Measurements from ENCODE around the gene CCDC181.

CCDC181 gene

DNA sequence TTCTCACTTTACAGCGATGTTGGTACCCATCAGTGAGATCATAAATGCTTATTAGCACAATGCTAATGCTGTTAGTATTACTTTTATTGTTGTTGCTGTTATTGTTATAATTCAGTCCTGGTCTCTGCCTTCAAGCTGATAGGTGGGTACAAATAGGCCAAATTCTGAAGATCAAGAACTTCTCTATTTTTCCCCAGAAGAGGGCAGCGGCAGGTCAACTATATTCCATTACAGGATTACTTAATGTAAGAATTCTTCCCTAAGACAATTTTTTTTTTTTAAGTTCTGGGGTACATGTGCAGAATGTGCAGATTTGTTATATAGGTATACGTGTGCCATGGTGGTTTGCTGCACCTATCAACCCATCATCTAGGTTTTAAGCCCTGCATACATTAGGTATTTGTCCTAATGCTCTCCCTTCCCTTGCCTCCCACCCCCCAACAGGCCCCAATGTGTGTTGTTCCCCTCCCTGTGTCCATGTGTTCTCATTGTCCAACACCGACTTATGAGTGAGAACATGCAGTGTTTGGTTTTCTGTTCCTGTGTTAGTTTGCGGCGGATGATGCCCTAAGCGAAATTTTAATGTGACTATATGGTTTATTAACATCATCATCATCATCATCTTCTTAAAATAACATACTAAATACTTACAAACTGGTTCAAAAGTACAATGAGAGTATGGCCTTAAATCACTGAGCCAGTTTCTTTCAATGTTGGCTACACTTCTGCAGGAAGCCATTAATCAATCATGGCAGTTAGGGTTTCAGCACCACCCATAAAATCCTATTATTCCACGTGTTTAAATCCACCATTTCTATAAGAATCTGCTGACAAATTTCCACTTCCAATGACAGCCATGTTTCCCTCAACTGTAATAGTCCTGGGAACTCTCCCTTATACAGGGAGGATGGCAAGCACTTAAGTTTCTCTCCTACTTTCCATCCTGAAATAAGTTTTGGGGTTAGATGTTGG lies 39.3 kb upstream of the CCDC181 start:
- DNase-seq (ENCODE audit: low spot score) = no peak
- in situ Hi-C loops (cut with MboI; ENCODE audit: low sequenced_read_pairs, unreplicated experiment) = loop anchor here (10.0 kb wide), 1 partner anchor 78 kb away; no protein-coding TSS in a partner anchor
- TF ChIP-seq, protein P1, sequence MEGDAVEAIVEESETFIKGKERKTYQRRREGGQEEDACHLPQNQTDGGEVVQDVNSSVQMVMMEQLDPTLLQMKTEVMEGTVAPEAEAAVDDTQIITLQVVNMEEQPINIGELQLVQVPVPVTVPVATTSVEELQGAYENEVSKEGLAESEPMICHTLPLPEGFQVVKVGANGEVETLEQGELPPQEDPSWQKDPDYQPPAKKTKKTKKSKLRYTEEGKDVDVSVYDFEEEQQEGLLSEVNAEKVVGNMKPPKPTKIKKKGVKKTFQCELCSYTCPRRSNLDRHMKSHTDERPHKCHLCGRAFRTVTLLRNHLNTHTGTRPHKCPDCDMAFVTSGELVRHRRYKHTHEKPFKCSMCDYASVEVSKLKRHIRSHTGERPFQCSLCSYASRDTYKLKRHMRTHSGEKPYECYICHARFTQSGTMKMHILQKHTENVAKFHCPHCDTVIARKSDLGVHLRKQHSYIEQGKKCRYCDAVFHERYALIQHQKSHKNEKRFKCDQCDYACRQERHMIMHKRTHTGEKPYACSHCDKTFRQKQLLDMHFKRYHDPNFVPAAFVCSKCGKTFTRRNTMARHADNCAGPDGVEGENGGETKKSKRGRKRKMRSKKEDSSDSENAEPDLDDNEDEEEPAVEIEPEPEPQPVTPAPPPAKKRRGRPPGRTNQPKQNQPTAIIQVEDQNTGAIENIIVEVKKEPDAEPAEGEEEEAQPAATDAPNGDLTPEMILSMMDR (IDR thresholded peaks at IDR 0.05; ENCODE audit: borderline replicate concordance, control extremely low read depth, extremely low read depth, insufficient read depth, missing control alignments) = no peak

DNA sequence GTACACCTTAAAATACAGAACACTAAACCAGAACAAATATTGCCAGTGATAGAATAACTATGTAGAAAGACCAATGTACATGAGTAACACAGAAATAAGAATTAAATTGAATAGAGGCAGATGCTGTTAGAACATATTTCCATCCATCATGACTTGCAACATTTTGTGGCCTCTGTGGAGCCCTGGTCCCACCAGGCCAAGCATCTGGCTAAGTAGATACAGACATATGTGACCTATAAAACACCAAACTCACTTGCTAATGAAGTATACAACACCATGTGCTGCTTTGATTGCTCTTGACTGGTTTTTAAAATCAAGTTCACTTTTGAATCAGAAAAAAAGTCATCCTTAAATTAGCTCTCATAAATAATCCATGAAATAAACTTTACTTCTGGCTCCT lies 38.0 kb upstream of the CCDC181 start:
- TF ChIP-seq, protein P1 (IDR thresholded peaks at IDR 0.05; ENCODE audit: borderline replicate concordance, control extremely low read depth, extremely low read depth, insufficient read depth, missing control alignments) = no peak
- no peak for DNase-seq (ENCODE audit: low spot score)
- in situ Hi-C loops (cut with MboI; ENCODE audit: low sequenced_read_pairs, unreplicated experiment) = loop anchor here (10.0 kb wide), 1 partner anchor 80 kb away; no protein-coding TSS in a partner anchor

DNA sequence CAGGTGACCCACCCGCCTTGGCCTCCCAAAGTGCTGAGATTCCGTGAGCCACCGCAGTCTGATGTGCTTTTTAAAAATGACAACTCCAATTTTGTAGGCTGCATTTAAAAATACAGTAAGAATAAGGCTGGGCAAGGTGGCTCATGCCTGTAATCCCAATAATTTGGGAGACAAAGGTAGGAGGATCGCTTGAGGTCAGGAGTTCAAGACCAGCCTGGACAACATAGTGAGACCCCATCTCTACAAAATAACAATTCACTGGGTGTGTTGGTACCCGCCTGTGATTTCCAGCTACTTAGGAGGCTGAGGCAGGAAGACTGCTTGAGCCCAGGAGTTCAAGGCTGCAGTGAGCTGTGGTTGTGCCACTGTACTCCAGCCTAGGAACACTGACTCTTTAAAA lies 35.1 kb upstream of the CCDC181 start:
- DNase-seq (ENCODE audit: low spot score) = no peak
- in situ Hi-C loops (cut with MboI; ENCODE audit: low sequenced_read_pairs, unreplicated experiment) = loop anchor here (10.0 kb wide), 1 partner anchor 82 kb away; no protein-coding TSS in a partner anchor
- TF ChIP-seq, protein P1 (IDR thresholded peaks at IDR 0.05; ENCODE audit: borderline replicate concordance, control extremely low read depth, extremely low read depth, insufficient read depth, missing control alignments) = no peak

DNA sequence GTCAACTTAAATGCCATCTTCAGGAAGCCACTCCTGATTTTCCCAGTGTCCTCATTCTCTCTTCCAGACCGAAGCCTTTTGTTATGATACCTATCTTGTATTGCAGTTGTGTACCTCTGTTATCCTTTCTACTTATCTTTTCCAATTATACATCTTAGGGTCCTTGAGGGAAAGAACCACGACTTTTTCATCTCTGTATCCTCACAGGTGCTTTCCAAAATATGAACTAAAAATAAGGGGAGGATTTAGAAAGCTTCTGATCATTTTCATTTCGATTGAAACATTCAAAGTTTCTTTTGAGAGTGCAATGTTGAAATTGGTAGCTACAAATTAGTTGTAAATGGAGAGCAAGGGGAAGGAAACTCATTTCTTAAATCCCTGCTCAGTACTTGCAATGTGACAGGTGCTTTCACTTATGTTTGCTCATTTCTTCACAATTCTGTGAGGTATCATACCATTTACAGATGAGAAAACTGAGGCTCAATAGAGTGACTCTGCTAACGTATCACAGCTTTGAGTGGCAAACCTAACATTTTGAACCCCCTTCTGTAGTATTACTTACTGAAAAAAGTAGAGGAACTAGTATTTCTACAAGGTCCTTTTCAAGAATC lies 34.2 kb upstream of the CCDC181 start:
- no peak for DNase-seq (ENCODE audit: low spot score)
- TF ChIP-seq, protein P1 (IDR thresholded peaks at IDR 0.05; ENCODE audit: borderline replicate concordance, control extremely low read depth, extremely low read depth, insufficient read depth, missing control alignments) = no peak
- in situ Hi-C loops (cut with MboI; ENCODE audit: low sequenced_read_pairs, unreplicated experiment) = loop anchor here (10.0 kb wide), 1 partner anchor 83 kb away; no protein-coding TSS in a partner anchor

DNA sequence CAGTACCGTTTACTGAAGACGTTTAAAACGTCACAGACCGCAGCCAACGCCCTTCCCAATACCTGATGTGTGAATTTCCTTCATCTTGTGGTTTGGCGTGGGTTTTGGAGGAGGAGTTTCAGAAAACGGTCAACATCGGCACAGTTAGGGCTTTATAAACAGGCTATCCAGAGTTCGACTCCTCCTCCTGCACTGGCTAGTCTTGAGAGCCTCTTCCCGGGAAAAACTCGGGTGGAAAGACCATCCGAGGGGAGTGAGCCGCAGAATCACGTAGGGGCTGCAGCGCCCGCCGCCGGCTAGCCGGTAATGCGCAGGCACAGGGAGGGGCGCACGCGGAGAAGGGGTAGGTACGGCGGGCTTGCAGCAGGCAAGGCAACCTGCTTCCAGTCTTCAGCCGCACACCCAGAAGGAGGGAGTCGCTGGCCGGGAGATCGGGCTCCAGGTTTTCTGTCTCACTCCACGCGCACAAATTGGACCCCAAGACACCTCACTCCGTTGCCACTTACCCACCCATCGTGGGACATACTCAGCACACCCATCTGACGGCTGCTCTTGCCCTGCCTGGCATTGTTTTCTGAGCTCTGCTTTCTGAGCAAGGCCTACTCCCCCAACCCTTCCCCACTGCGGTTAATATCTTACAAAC lies 33.0 kb upstream of the CCDC181 start:
- TF ChIP-seq, protein P1 (IDR thresholded peaks at IDR 0.05; ENCODE audit: borderline replicate concordance, control extremely low read depth, extremely low read depth, insufficient read depth, missing control alignments) = no peak
- no peak for DNase-seq (ENCODE audit: low spot score)
- in situ Hi-C loops (cut with MboI; ENCODE audit: low sequenced_read_pairs, unreplicated experiment) = loop anchor here (10.0 kb wide), 1 partner anchor 84 kb away; no protein-coding TSS in a partner anchor

DNA sequence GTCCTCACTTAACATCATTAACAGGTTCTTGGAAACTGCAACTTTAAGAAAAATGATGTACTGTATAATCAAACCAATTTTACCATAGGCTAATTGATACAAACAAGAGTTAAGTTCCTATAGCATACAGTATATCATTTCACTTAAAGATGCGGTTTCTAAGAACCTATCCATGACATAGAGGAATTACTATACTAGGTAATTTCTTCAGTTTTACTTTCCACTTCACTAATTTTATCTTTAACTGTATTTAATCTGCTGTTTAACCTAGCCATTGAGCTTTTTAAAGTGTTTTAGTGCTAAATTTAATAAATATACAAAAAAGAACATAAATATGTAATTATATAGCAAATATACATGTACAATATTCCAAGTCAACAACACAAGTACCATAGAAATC lies 30.2 kb upstream of the CCDC181 start:
- DNase-seq (ENCODE audit: low spot score) = no peak
- TF ChIP-seq, protein P1 (IDR thresholded peaks at IDR 0.05; ENCODE audit: borderline replicate concordance, control extremely low read depth, extremely low read depth, insufficient read depth, missing control alignments) = no peak
- in situ Hi-C loops (cut with MboI; ENCODE audit: low sequenced_read_pairs, unreplicated experiment) = no loop called here
